Ureter (tissue), 1 donor: Measurements from ENCODE around the gene SPTBN2. TPM values are rescaled to one million over a fixed set of nuclear protein-coding genes. Genes with fewer than 3 reads are reported as not detected.
"Not testable (repeated sequence)": the region's sequence is repeated elsewhere in the genome, so short reads cannot be mapped to it uniquely, and the experiment has no call there.

Experiments
- DNase-seq: peaks from one replicate; pipeline ENCODE4 v3.0.0-alpha.2; 2020; ENCODE audit warnings: low spot score
- total RNA-seq: library from RNA; stranded (reverse); gene quantifications from one replicate; pipeline ENCODE4 v1.2.4, GENCODE V29; 2023
- donor health status: DM: yes; HTN: yes; CAD: no.

The SPTBN2 gene
- total RNA-seq, 1 donor from 2014 or later, result 33.7 TPM

GRCh38 chr11:66724167-66724566 lies 4.8 kb downstream of the SPTBN2 start:
- not testable (repeated sequence) for DNase-seq

- DNase-seq, result no peak
Measured at GRCh38 chr11:66723693-66724092, 5.3 kb downstream of the SPTBN2 start.

GRCh38 chr11:66722745-66723651 lies 6.0 kb downstream of the SPTBN2 start:
- DNase-seq, result no peak

GRCh38 chr11:66721939-66722338 lies 7.1 kb downstream of the SPTBN2 start:
- DNase-seq, result no peak

GRCh38 chr11:66720899-66721470 lies 8.0 kb downstream of the SPTBN2 start:
- DNase-seq, result no peak

GRCh38 chr11:66720223-66720898 lies 8.7 kb downstream of the SPTBN2 start:
- DNase-seq, result peak; percentile 88

GRCh38 chr11:66719111-66719872 lies 9.7 kb downstream of the SPTBN2 start:
- no peak for DNase-seq

GRCh38 chr11:66718320-66718971 lies 10.6 kb downstream of the SPTBN2 start:
- DNase-seq, result peak; percentile 75

GRCh38 chr11:66717925-66718319 lies 11.1 kb downstream of the SPTBN2 start:
- DNase-seq, result no peak

- DNase-seq, result no peak
Measured at GRCh38 chr11:66716996-66717395, 12.0 kb downstream of the SPTBN2 start.

GRCh38 chr11:66715346-66716085 lies 13.5 kb downstream of the SPTBN2 start:
- no peak for DNase-seq

- DNase-seq, result no peak
Measured at GRCh38 chr11:66713746-66714480, 15.1 kb downstream of the SPTBN2 start.

- DNase-seq, result no peak
Measured at GRCh38 chr11:66710384-66710930, 18.6 kb downstream of the SPTBN2 start.

GRCh38 chr11:66708701-66709100 lies 20.3 kb downstream of the SPTBN2 start:
- DNase-seq, result no peak

GRCh38 chr11:66708094-66708493 lies 20.9 kb downstream of the SPTBN2 start:
- no peak for DNase-seq

GRCh38 chr11:66707486-66707885 lies 21.5 kb downstream of the SPTBN2 start:
- DNase-seq, result no peak

GRCh38 chr11:66706989-66707388 lies 22.0 kb downstream of the SPTBN2 start:
- DNase-seq, result no peak

GRCh38 chr11:66705587-66706335 lies 23.3 kb downstream of the SPTBN2 start:
- no peak for DNase-seq
